K562 (cell line): Measurements from ENCODE around the gene BRD3. TPM values are rescaled to one million over a fixed set of nuclear protein-coding genes. Genes with fewer than 3 reads are reported as not detected.

Experiments used
- ARID1B ChIP-seq: fragments of 450-650 bp; IDR thresholded peaks from 2 replicates; pipeline ENCODE4 v1.6.1; 2016; ENCODE audit warnings: antibody characterized with exemption, mild to moderate bottlenecking, inconsistent platforms
- CC2D1A ChIP-seq: fragments of 450-650 bp; IDR thresholded peaks from 2 replicates; pipeline ENCODE4 v1.6.1; 2017; ENCODE audit warnings: mild to moderate bottlenecking
- CREBBP ChIP-seq: IDR thresholded peaks from one replicate; pipeline ENCODE4 v1.6.1; 2012; ENCODE audit warnings: low read depth, mild to moderate bottlenecking, control low read depth, inconsistent platforms, low read length
- DDX20 ChIP-seq: fragments of 450-650 bp; IDR thresholded peaks from 2 replicates; pipeline ENCODE4 v1.6.1; 2016; ENCODE audit warnings: missing genetic modification characterization, low read depth, mild to moderate bottlenecking, missing compliant biosample characterization, moderate library complexity
- FOXK1 ChIP-seq: sonication (generic); formaldehyde crosslinking; IDR thresholded peaks from 2 replicates; pipeline ENCODE4 v1.8.0; 2022; ENCODE audit warnings: missing genetic modification reagents, mild to moderate bottlenecking, borderline replicate concordance
- GTF2A2 ChIP-seq: IDR thresholded peaks from 2 replicates; pipeline ENCODE4 v1.6.1; 2016; ENCODE audit warnings: mild to moderate bottlenecking, missing genetic modification characterization, missing compliant biosample characterization
- HOMEZ ChIP-seq: fragments of 250-450 bp; sonication (Bioruptor Pico); IDR thresholded peaks from 2 replicates; pipeline ENCODE4 v1.4.0; 2020; ENCODE audit warnings: mild to moderate bottlenecking, moderate library complexity
- KHSRP ChIP-seq: fragments of 450-650 bp; IDR thresholded peaks from 2 replicates; pipeline ENCODE4 v1.6.1; 2017
- MCM3 ChIP-seq: fragments of 450-650 bp; IDR thresholded peaks from 2 replicates; pipeline ENCODE4 v1.6.1; 2016
- NFE2 ChIP-seq: IDR thresholded peaks from 2 replicates; pipeline ENCODE4 v1.6.1; 2014; ENCODE audit warnings: antibody characterized with exemption, low read depth
- PHF21A ChIP-seq: fragments of 450-650 bp; IDR thresholded peaks from 2 replicates; pipeline ENCODE4 v1.6.1; 2017; ENCODE audit warnings: low read depth, borderline replicate concordance
- RBM25 ChIP-seq: fragments of 200-400 bp; formaldehyde crosslinking; IDR thresholded peaks from 2 replicates; pipeline ENCODE4 v1.6.1; 2018; ENCODE audit warnings: low read length, low read depth, moderate library complexity; ENCODE audit not compliant: severe bottlenecking
- SRSF9 ChIP-seq: fragments of 200-400 bp; formaldehyde crosslinking; IDR thresholded peaks from 2 replicates; pipeline ENCODE4 v1.6.1; 2017; ENCODE audit warnings: low read depth, low read length, borderline replicate concordance
- TBL1XR1 ChIP-seq, 2 experiments: IDR thresholded peaks; 2 replicates each; pipeline ENCODE4 v1.6.1; 2012; ENCODE audit warnings: improper control_type of control experiment in 2 of 2, low read length in 2 of 2, mild to moderate bottlenecking in 1 of 2
- ZNF436 ChIP-seq: fragments of 250-450, 450-650 bp; sonication (Bioruptor Pico); formaldehyde crosslinking; IDR thresholded peaks from 2 replicates; pipeline ENCODE4 v1.7.0; 2020; ENCODE audit warnings: mild to moderate bottlenecking
- ZNF699 ChIP-seq: fragments of 250-450 bp; sonication (Bioruptor Pico); IDR thresholded peaks from 2 replicates; pipeline ENCODE4 v1.8.0; 2021; ENCODE audit warnings: mild to moderate bottlenecking, moderate library complexity; ENCODE audit not compliant: insufficient replicate concordance
- ZZZ3 ChIP-seq: fragments of 450-650 bp; IDR thresholded peaks from 2 replicates; pipeline ENCODE4 v1.6.1; 2016; ENCODE audit warnings: antibody characterized with exemption, mild to moderate bottlenecking, moderate library complexity
- polyA plus RNA-seq, 8 experiments: library from polyadenylated mRNA; depleted of rRNA in 4 of 8; stranded (reverse) in 5 of 8; unstranded in 3 of 8; fragments of >200 nt; fragmentation: Nextera tagmentation in 2 of 8; fragmentation: Illumina TruSeq in 1 of 8; extraction: Ambion mirVana in 2 of 8; extraction: Trizol in 1 of 8; gene quantifications; 2 replicates each; pipeline versions ENCODE4 v1.2.1 to v1.2.3, GENCODE V29; 2011 to 2014; ENCODE audit warnings: inconsistent platforms in 1 of 8, missing spikeins in 1 of 8
- total RNA-seq, 7 experiments: library from RNA; depleted of rRNA in 6 of 7; stranded (reverse); fragments of >200 nt in 6 of 7; fragmentation: Illumina TruSeq in 2 of 7; extraction: Trizol in 2 of 7; gene quantifications; 2 replicates each; pipeline versions ENCODE4 v1.2.1 to v1.2.3, GENCODE V29; 2011 to 2021; ENCODE audit warnings: low replicate concordance in 1 of 7
- TF ChIP-seq, protein P1 (sequence below), 3 experiments: fragments of 200-800 bp in 1 of 3; sonication (Bioruptor generic) in 1 of 3; sonication (generic) in 1 of 3; formaldehyde crosslinking in 1 of 3; IDR thresholded peaks; 2 replicates each; pipeline versions ENCODE4 v1.6.1 to v1.8.0; 2016 to 2022; ENCODE audit warnings: mild to moderate bottlenecking in 2 of 3, missing compliant biosample characterization in 2 of 3, missing genetic modification characterization in 2 of 3, missing genetic modification reagents in 1 of 3
- TF ChIP-seq, protein P2 (sequence below): fragments of 250-450 bp; sonication (Bioruptor Pico); IDR thresholded peaks from 2 replicates; pipeline ENCODE4 v1.4.0; 2020; ENCODE audit warnings: borderline replicate concordance
- TF ChIP-seq, protein P3 (sequence below): fragments of 450-650 bp; IDR thresholded peaks from 2 replicates; pipeline ENCODE4 v1.7.0; 2016; ENCODE audit warnings: borderline replicate concordance

The BRD3 gene
- total and polyA plus RNA-seq, 9 of the 15 experiments (the other 6 are each of a cell fraction or from before 2014, with no cell fraction given): 0.82 to 37.1 (median 4.2) TPM

- TF ChIP-seq, protein P1, sequence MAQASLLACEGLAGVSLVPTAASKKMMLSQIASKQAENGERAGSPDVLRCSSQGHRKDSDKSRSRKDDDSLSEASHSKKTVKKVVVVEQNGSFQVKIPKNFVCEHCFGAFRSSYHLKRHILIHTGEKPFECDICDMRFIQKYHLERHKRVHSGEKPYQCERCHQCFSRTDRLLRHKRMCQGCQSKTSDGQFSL (CRISPR knock-in tag; IDR thresholded peaks at IDR 0.05): peak; percentile 98
- TF ChIP-seq, protein P1 (tag; IDR thresholded peaks at IDR 0.05): peak in 1 of 2 experiments; percentile 94; a peak in 2 of 4 replicates
- no peak for TF ChIP-seq RBM25
- no peak for TF ChIP-seq FOXK1 (CRISPR knock-in tag)
- no peak for TF ChIP-seq HOMEZ (CRISPR knock-in tag)
- no peak for TF ChIP-seq SRSF9
- no peak for TF ChIP-seq MCM3
- no peak for TF ChIP-seq NFE2
- TF ChIP-seq ZNF699 (CRISPR knock-in tag): no peak
- peak; percentile 41; the same call in 1 of the 2 replicates for TF ChIP-seq ARID1B
- no peak for TF ChIP-seq ZNF436 (CRISPR knock-in tag)
- 0 out of 2 replicates have a peak, but pooled peaks have one; percentile 20 for TF ChIP-seq PHF21A
- TF ChIP-seq KHSRP: no peak
- no peak for TF ChIP-seq CC2D1A
- no peak for TF ChIP-seq CREBBP
- no peak for TF ChIP-seq ZZZ3
- TF ChIP-seq, protein P2, sequence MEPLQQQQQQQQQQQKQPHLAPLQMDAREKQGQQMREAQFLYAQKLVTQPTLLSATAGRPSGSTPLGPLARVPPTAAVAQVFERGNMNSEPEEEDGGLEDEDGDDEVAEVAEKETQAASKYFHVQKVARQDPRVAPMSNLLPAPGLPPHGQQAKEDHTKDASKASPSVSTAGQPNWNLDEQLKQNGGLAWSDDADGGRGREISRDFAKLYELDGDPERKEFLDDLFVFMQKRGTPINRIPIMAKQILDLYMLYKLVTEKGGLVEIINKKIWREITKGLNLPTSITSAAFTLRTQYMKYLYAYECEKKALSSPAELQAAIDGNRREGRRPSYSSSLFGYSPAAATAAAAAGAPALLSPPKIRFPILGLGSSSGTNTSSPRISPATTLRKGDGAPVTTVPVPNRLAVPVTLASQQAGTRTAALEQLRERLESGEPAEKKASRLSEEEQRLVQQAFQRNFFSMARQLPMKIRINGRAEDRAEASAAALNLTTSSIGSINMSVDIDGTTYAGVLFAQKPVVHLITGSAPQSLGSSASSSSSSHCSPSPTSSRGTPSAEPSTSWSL: no peak
- no peak for TF ChIP-seq TBL1XR1 (IDR thresholded peaks at IDR 0.05; ENCODE audit: low read length in 2 of 2)
- TF ChIP-seq, protein P3, sequence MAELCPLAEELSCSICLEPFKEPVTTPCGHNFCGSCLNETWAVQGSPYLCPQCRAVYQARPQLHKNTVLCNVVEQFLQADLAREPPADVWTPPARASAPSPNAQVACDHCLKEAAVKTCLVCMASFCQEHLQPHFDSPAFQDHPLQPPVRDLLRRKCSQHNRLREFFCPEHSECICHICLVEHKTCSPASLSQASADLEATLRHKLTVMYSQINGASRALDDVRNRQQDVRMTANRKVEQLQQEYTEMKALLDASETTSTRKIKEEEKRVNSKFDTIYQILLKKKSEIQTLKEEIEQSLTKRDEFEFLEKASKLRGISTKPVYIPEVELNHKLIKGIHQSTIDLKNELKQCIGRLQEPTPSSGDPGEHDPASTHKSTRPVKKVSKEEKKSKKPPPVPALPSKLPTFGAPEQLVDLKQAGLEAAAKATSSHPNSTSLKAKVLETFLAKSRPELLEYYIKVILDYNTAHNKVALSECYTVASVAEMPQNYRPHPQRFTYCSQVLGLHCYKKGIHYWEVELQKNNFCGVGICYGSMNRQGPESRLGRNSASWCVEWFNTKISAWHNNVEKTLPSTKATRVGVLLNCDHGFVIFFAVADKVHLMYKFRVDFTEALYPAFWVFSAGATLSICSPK: no peak
- no peak for TF ChIP-seq GTF2A2 (tag)
- no peak for TF ChIP-seq DDX20 (tag)
Measured at GRCh38 chr9:133992780-133993634, 74.8 kb downstream of the BRD3 start (continued).
